LHCN-M2 (cell line): ENCODE measurements around the gene GANC. TPM values are rescaled to one million over a fixed set of nuclear protein-coding genes. Genes with fewer than 3 reads are reported as not detected.
A peak's percentile ranks its signal among the peaks of the same experiment; 100 is the strongest.

Source experiments
- DNase-seq: peaks from one replicate; pipeline ENCODE4 v3.0.0-alpha.2; 2012; ENCODE audit warnings: low read depth
- total RNA-seq: library from RNA; depleted of rRNA; stranded (reverse); fragments of >200 nt; gene quantifications from 2 replicates; pipeline ENCODE4 v1.2.3, GENCODE V29; 2014

Gene GANC
- total RNA-seq, 1 experiment from 2014 or later, result 17.7 TPM

- peak; percentile 34 for DNase-seq
These were observed 71.8 kb downstream of the GANC start for GRCh38 chr15:42344763-42345162.

- no peak for DNase-seq
These were observed 72.5 kb downstream of the GANC start for GRCh38 chr15:42345504-42345903.

DNA sequence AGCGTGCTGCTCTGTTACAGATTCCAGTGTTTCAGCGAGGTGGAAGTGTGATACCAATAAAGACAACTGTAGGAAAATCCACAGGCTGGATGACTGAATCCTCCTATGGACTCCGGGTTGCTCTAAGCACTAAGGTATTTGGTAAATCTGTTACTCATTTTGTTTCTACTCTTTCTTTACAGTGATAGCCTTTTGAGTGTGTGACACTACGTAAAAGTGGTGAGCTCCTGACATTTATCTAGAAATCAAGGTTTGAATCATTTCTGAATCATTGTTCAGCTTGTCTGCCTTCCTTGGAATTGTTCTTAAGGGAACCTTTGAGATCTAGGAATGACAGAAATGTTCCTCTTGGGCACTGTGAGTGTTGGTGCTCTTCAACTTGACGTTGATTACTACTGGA is 75.1 kb downstream of the GANC start:
- no peak for DNase-seq

- DNase-seq, result no peak
These were observed 76.2 kb downstream of the GANC start for GRCh38 chr15:42349186-42349585.

GRCh38 chr15:42352401-42352800 is 79.4 kb downstream of the GANC start:
- DNase-seq, result no peak

- DNase-seq, result no peak
These were observed 80.1 kb downstream of the GANC start for GRCh38 chr15:42353061-42353460.

DNA sequence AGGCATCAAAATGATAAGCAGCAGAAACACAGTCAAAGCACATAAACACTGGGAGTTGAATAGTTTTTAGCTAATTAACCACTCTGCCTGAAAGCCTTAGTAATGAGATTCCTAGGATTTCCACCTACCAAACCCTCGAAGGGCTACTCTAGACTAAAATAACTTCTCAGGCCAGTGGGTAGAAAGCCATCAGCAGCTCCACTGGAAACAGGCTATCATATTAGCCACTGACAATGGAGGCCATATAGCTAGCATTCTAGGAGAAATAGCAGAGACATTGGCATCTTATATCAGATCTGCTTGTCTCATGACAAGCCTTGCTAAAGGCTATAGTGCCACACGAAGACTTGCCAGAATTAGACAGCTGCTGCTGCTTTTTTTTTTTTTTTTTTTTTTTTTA is 81.8 kb downstream of the GANC start:
- DNase-seq, result no peak

DNA sequence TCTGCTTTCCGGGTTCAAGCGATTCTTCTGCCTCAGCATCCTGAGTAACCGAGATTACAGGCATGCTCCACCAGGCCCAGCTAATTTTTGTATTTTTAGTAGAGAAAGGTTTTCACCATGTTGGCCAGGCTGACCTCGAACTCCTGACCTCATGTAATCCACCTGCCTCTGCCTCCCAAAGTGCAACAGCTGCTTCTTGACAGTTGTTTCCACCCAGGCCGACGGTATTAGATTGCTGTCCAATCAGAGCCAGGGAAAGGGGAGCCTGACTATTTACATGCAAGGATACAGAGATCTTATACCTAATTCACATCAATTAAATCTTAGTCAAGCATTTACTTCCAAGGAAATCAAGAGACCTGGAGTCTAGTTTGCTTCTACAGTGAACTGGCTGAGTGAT is 82.3 kb downstream of the GANC start:
- peak; percentile 42 for DNase-seq

- DNase-seq, result no peak
These were observed 83.8 kb downstream of the GANC start for GRCh38 chr15:42356851-42357250.

- DNase-seq, result no peak
These were observed 85.1 kb downstream of the GANC start for GRCh38 chr15:42358141-42358540.

DNA sequence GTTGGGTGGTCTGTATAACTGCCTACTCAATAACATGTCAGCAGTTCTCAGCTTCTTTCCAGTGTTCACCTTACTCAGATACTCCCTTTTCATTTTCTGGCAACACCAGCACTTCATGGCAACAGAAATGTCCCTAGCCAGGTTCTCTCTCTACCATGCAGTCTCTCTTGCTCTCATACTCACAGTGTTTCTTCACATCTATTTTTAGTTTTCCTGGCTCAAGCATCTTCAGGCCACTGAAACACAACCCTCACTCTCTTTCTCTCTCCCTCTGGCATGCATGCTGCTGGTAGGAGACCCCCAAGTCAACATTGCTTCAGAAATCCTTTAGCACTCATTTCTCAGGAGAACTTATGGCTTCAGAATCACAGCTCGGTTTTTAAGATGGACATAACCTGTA is 86.2 kb downstream of the GANC start, which contains the start of gene CAPN3:
Gene CAPN3 (plus strand): TSS at position 253 of the 400 bp plus-strand sequence. CDS start 305 bp downstream, outside the sequence.
- no peak for DNase-seq

GRCh38 chr15:42359985-42360384 is 87.0 kb downstream of the GANC start:
- no peak for DNase-seq

GRCh38 chr15:42360535-42361112 is 87.6 kb downstream of the GANC start:
- no peak for DNase-seq

GRCh38 chr15:42363487-42363886 is 90.5 kb downstream of the GANC start:
- DNase-seq, result no peak

DNA sequence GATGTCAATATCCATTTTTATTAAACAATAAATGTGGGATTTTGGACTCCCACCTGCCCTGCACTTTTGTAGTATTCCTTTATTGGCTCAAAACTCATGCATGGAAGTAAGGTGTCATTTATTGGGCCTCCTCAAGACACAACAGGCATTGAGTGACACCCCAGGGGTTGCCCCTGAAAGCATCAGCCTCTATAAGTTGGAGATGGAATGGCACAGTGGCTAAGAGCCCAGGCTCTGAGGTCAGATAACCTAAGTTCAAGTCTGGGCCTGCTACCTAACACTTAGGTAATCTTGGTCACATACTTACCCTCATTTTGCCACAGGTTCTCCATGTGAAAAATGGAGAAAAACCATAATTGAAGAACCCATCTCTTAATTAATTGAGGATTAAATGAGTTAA is 90.9 kb downstream of the GANC start:
- DNase-seq, result no peak

DNA sequence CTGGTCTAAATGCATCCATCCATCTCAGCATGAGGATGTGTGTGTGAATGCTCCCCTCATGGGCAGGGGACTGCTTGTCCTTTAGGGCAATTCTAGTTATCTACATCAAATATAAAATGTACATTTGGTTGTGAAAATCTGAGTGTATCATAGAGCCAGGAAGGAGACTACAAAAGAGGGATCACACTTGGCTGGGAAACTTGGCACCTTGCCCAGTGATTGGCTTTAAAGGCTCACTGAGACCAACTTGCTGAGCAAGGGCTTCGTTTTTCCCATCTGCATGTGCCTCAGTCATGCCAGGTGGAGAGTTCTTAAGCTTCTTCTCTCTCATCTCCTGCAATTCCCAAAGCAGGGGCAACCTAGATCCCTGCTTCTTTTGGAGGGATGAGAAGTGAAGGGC is 91.5 kb downstream of the GANC start:
- DNase-seq, result no peak

DNA sequence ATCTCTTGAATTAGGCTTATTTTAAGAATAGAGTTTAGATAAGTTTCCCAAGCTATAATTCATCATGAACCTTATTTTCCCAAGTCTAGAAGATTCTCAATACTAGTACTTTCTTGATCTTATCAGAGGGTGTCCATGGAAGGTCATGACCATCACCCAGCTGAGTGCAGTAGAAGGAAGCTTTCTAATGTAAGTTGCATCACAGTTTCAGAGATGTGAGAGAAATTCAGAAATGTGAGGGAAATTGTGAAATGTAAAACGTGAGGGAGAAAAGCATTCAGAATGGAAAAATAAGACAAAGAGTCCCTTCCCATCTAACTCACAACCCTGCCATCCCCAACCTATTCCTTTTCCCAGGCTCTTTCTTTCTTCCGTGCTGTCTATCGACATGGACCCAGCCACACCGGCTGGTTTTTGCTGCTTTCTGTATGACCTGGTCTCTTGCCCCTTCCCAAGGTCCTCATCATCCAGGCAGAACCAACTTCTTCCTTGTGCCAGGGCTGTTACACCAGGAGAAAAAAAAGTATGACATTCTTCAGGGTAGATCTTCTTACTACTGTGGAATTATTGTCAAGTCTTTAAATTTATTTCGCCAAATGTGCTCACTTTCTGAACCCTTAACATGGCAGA is 93.0 kb downstream of the GANC start:
- no peak for DNase-seq

GRCh38 chr15:42367041-42367440 is 94.0 kb downstream of the GANC start:
- no peak for DNase-seq

DNA sequence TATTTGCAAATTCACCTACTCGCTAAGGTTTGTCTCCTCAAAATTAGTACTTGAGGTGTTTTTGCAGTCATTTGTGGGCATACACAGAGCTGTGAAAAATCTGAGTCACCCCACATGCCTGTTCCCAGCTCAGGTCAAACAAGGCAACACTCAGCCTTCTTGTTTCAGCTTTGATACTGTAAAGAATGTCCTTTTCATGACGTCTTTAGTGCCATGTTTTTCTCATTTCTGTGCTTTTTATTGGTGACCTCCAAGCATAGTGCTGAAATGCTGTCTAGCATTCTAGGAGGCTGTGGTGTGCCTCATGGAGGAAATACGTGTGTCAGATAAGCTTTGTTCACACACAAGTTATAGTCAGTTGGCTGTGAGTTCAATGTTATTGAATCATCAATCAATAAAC is 95.1 kb downstream of the GANC start:
- no peak for DNase-seq

DNA sequence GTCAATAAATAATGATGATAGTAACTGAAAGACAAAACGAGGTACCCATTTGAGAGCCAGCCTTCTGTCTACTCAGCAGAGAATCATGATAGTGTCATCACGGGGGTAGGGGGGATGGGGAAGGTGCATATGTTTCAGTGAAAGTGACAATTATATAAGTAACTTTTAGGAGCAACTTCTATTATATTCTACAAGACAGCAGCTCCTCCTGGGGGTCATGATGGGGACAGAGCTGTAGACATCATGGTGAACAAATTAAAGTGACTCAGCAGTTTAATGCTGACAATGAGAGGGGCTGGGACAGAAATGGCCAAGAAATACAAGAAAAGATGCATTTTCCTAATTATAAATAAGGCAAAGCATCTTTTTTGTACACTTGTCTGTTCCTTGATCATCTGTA is 98.1 kb downstream of the GANC start:
- no peak for DNase-seq

DNA sequence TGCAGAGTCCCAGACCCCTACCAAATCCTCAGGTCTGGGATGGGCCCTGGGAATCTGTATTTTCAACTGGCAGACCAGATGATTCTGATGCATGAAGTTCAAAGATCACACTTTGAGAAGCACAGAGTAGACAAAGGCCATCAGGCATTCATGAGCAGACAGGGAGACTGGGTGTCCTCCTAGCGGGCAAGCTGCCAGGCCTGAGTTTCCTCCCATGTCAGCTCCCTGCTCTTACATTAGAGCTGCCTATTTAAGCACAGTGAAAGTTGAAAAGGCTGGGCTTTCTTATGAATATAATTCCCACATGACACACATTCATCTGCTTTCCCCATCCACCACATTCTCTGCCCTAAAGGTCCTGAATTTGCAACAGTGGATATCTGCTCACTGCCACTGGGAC is 100.3 kb downstream of the GANC start:
- DNase-seq, result no peak

DNA sequence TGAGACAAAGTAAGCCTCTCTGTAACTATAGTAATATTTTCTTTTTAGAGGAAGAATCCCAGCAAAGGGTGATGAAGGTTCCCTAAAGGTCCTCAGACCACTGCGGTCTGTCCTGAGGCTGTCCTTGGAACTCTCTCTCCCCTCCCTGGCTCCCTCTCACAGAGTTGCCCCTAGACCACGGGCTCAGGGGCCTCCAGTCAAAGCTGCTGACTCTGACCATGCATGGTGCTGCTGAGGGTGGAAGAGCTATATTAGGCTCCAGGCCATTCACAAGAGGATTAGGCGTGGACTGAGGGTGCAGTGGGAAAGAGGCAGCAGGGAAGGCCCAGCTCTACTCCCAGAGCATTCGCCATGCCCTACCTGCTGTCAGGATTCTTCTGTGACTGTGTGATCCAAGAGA is 100.9 kb downstream of the GANC start:
- no peak for DNase-seq

DNA sequence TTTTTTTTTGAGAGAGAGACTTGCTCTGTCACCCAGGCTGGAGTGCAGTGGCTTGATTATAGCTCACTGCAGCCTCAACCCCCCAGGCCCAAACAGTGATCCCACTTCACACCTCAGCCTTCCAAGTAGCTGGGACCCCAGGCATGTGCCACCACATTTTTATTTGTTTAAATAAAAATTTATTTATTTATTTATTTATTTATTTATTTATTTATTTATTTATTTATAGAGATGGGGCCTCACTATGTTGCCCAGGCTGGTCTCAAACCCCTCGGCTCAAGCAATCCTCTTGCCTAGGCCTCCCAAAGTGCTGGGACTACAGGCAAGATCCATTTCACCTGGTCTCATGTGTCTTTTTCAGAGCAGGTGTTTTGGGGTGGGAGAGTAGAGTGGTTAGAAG is 101.8 kb downstream of the GANC start:
- no peak for DNase-seq

- DNase-seq, result no peak
These were observed 102.3 kb downstream of the GANC start for GRCh38 chr15:42375252-42375651.
